GM18907 (cell line): ENCODE results near the gene GOLGA1.
"Not testable (repeated sequence)": the region's sequence is repeated elsewhere in the genome, so short reads cannot be mapped to it uniquely, and the experiment has no call there.

Experiments used
- ATAC-seq: cut with Tn5 transposase; IDR thresholded peaks from one replicate; pipeline ENCODE4 v1.9.1; 2021; ENCODE audit warnings: mild to moderate bottlenecking, moderate library complexity; ENCODE audit not compliant: unreplicated experiment

Gene GOLGA1

GRCh38 chr9:124941679-124942561 is 1.0 kb upstream of the GOLGA1 start:
- ATAC-seq: peak; percentile 34

- peak; percentile 44 for ATAC-seq
Observed at GRCh38 chr9:124940521-124940893, 376 bp downstream of the GOLGA1 start.

DNA sequence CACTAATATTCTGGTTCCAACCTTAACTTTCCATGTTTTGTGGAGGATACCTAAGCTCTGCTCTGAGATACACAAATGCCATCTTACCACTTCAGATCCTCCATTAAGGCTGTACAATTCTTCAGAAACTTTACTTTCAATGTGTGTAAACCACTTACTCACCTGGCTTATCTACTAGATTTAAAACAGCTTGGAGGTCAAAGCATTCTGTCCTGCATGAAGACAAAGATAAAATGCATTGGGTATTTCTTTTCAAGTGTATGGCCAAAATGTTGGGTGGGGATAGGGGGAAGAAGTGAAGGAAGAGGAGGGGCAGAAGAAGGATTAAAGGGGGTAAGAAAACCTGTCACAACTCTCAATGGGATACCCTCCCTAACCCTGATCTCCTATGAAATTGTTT is 939 bp downstream of the GOLGA1 start:
- no peak for ATAC-seq

DNA sequence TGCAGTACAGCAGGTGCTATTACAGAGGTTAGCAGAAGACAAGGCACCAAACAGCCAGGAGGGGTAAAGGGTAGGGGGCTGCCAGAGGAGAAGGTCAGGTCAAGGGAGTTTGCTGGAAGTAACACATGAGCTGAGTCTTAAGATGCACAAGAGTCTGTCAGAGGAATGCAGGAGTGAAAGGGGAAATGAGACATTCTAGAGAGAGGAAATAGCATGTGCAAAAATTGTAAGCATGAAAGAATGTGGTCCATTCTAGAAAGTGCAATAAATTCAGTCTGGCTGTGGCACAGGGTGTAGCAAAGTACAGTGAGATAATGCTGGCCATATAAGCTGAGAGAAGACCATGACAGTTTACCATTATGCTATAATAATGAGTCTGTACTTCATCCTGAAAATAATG is 6.6 kb downstream of the GOLGA1 start:
- no peak for ATAC-seq

DNA sequence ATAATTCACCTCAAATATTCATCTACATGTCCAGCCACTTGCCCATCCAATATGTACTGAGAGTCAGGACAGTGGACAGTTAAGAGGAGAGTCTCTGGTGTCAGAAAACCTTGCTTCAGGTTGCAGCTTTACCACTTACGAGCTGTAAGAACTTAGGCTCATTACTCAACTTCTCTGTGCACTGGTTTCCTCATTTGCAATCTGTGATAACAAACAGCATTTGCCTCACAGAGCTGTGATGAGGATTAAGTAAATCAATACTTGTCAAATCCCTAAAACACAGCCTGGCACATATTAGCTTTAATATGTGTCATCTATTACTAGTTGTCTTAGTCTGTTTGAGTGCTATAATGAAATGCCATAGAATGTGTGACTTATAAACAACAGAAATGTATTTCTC is 8.6 kb downstream of the GOLGA1 start:
- ATAC-seq: no peak

DNA sequence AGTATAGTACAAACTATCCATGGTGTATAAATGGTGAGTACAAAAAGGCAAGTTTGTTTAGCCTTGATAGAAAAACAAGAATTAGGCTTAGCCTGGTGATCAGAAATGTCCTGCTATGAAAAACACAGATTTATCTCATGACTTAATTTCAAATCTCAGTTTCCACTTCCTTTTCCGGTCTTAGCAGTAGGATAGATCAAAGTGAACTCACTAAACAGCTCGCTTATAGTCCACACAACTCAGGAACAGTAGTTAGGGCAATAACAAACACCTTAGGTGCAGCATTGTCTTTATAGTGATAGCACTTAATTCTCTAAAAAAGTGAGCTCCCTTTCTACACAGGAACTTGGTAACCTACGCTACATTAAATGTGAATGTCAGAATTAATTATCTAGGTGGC is 11.4 kb downstream of the GOLGA1 start:
- ATAC-seq: no peak

DNA sequence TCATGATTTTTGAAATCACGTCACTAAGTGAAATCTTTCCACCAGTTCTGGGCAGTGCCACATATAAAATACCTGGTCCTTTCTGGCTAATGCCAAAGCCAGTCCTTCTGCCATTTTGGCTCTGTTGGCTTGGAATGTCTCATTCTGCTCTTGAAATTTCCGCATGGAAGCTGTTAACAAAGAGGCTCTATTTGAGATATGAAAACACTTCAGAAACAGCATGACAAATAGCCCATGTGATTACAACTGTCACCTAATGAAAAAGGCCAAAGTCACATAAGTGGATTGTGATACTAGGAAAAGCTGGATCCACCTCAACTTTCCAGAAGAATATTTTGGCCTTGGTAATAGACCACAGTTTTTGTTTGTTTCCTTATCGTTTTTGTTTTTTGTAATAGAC is 12.8 kb downstream of the GOLGA1 start:
- ATAC-seq: no peak

- not testable (repeated sequence) for ATAC-seq
Observed at GRCh38 chr9:124920394-124920793, 20.5 kb downstream of the GOLGA1 start.

DNA sequence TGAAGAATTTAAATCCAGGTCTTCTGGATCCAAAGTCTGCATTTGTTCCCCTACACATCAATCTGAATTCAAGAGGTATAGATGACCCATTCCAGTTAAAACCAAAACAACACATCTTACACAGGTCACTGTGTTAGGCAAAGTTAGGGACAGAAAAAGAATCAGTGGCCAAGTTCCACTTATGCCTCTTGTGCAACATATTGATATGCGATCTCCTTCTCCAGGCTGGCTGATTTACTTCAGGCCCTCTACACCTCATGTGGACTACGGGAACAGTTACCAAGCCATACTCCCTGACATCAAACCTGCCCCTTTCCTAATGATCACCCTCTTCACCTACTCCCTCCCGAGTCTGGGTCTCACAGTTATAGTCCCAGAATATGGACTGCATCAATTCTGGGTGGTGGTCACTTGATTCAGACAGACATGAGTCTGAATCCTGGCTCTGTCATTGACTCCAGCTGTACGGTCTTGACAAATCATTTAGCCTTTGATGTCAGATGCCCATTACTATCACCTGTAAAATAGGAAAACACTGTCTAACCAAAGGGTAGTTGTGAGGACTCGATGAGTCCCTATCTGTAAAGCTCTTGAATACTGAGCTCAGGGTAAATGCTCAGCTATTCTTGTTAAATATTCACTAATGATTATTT is 26.0 kb downstream of the GOLGA1 start:
- no peak for ATAC-seq

DNA sequence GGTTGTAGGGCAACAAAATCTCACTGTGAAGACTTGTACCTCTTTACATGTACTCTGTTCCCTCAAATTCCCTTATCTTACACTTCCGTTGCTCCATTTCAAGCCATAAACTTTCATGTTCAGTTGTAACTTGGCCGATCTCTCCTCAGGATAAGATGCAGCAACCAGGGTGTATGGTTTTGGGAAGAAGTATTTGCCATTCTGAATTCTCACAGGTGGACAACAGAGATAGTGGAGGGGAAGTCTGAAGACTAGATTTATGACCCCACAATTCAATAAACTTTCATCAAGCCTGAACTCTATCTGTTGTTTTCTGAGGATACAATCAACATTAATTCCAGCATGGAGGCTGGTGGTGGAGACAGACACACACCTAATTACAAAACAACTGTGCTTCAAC is 27.5 kb downstream of the GOLGA1 start:
- ATAC-seq: no peak

DNA sequence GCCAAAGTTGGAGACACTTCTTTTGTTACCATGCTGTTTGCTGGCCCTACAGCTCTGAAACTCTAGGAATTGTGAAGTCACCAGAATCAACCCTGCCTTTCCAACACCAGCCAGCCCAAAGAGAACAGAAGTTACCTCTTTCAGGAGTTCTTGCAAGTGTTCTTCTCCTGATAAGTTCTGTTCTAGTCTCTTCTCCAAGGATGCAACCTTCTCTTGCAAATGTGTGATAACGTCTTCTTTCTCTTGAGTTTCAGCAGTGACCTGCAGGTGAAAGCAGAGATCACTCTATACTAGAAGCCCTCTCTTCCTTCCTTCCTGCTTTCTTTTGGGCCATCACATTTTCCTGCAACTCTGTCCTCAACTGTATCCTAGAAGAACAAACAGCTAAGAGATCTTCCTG is 29.1 kb downstream of the GOLGA1 start:
- ATAC-seq: no peak

DNA sequence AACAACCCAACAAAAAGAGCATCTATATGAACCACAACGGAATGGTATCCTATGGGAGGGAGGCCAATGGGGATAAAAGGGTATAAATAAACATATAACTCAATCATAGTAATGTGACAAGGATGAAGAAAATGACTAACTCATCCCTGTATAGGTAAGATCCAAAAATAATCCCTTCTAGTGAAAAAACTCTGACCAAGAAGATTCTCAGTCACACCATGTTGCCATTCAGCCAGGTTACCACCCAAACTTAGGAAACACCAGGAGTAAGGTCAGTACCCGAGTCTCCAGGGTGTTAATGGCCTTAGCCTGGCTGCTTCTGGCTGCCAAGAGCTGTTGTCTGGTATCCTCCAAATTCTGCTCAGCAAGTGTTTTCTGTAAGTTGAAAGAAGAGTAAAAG is 32.8 kb downstream of the GOLGA1 start:
- no peak for ATAC-seq

GRCh38 chr9:124906966-124907365 is 33.9 kb downstream of the GOLGA1 start:
- no peak for ATAC-seq

DNA sequence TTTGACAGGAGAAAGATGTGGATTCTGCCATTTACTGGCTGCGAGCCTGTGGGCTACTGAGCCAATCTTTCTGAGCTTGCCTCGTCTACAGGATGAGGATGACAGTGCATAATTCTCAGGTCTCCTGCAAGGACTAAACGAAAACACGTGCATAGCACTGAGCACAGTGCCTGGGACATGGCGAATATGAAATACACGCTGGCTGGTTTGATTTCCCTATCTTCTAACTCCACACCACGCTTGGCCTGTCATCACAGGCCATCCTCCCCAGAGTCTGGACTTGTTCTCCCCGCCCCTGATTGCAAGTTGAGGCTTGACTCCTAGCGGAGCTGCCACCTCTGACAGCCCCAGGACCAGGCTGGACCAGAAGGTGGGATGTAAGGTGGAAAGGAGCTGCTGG is 41.0 kb downstream of the GOLGA1 start:
- no peak for ATAC-seq

DNA sequence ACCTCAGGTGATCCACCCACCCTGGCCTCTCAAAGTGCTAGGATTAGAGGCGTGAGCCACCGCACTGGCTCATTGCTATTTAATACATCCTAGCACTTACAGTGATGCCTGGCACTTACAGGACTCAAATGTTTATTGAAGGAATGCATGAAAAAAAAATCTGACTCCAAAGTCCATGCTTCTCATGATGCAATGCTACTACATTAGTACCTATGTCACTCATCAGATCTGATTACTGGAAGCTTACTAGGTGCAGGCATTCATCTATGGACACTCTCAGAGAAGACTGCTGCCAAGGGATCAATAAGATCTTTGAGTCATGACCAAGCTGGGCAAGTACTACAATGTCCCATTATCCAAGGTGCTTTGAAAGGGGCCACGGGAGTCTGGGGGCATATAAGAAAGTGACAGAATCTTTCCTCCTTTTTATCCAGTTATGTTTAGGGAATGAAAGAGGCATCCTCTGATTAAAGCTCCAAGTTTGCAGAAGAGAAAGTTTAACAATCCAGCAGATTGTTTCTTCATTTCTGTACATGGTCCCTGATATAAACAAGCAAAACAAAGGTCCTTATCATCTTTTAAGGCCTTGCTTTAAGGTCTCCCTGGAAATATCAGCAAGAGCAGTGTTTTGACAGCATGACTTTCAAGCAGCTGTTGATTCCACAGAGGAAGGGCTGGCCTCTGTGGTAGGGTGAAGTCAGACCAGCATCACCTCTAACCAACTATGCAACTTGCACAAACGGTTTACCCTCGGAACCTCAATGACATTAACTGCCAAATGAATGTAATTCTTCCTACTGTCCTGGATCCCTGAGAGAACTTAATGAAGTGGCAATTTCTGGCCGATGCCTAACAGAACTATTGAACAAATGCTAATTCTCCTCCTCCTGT is 43.1 kb downstream of the GOLGA1 start:
- no peak for ATAC-seq

DNA sequence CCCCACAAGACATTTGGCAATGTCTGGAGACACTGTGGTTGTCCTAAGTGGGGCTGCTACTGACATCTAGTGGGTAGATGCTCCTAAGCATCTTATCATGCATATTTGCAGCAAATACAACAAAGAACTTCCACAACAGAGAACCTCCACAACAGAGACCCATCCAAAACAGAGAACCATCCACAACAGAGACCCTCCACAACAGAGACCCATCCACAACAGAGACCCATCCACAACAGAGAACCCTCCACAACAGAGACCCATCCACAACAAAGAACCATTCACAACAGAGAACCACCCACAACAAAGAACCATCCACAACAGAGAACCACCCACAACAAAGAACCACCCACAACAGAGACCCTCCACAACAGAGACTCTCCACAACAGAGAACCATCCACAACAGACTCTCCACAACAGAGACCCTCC is 46.1 kb downstream of the GOLGA1 start:
- ATAC-seq: no peak

GRCh38 chr9:124894035-124894740 is 46.7 kb downstream of the GOLGA1 start:
- ATAC-seq: no peak

DNA sequence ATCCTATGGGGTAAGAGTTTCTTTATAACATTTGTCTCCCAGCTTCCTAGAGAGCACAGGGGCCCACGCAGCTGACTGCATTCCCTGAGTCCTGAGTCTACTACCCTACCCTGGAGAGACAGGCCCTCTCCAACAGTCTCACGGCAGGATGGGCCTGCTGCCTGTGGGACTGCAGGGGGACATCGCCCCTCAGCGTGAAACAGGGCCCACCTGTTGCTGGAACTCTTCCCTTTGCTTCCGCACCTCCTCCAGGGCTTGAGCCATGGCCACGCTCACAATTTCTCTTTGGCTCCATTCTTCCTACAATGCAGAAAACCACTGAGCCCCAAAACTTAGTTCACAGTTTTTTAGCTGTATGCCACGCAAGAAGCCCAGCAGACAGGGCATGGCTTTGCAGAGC is 50.7 kb downstream of the GOLGA1 start:
- no peak for ATAC-seq

- ATAC-seq: no peak
Observed at GRCh38 chr9:124889006-124889405, 51.9 kb downstream of the GOLGA1 start.

DNA sequence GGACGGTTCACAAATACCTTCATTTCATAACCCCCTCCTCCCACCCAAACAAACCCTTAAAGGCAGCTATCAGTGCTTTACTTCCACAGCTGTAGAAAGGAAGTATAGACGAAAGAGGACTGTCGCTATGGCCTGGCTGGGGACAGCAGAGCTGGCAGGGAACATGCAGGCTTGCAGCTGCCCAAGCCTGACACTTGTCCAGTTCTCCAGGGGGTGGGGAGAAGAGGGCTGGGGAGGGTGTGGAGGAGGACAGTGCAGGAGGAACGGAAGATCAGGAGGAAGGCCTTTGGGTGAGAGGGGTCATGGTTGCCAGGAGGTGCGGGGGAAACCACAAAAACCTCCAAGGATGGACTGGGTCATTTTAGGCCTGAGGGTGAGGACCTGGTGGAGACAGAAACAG is 53.1 kb downstream of the GOLGA1 start:
- ATAC-seq: no peak
